ENCODE data around the gene AMOTL2. TPM values are rescaled to one million over a fixed set of nuclear protein-coding genes. Genes with fewer than 3 reads are reported as not detected.

Gene AMOTL2
- total and polyA plus RNA-seq, 8 donors = 23.8 to 106 (median 47.6) TPM

GRCh38 chr3:134333522-134334181, 40.6 kb downstream of the AMOTL2 start:
- Histone ChIP-seq H3K27me3 (no peaks in the 10 kb centered on the region), H3K27ac (peak overlapping the region; percentile 65 to 67), H3K9me3 (no peaks in the 10 kb centered on the region), H3K4me1 (peaks cover 27 to 35% of the 10 kb centered on the region in 2 donors), H3K36me3 (no peaks in the 10 kb centered on the region), H3K4me3 (no peak overlapping the region)
- ATAC-seq (no peak), DNase-seq (peak in 1 of 4 donors; percentile 31)
- intact Hi-C loops (cut with DNase I) = no loop called here
- TF ChIP-seq CTCF (IDR thresholded peaks at IDR 0.05) = no peak

- ATAC-seq = no peak
- intact Hi-C loops (cut with DNase I) = no loop called here
Measured at GRCh38 chr3:134332344-134332743, 41.9 kb downstream of the AMOTL2 start.

GRCh38 chr3:134331811-134332199, 42.4 kb downstream of the AMOTL2 start:
- peaks cover 43 to 47% of the 10 kb centered on the region in 2 donors for H3K4me1 ChIP-seq
- no peak for TF ChIP-seq CTCF (IDR thresholded peaks at IDR 0.05)
- intact Hi-C loops (cut with DNase I) = no loop called here
- no peaks in the 10 kb centered on the region for H3K27me3 ChIP-seq
- no peaks in the 10 kb centered on the region for H3K36me3 ChIP-seq
- no peak for DNase-seq
- no peaks in the 10 kb centered on the region for H3K9me3 ChIP-seq
- no peak overlapping the region for H3K4me3 ChIP-seq
- H3K27ac ChIP-seq = peak overlapping the region; percentile 46 to 62
- no peak for ATAC-seq

More at GRCh38 chr3:134332344-134332743, 41.9 kb downstream of the AMOTL2 start:
- Histone ChIP-seq H3K9me3 (no peaks in the 10 kb centered on the region), H3K4me3 (no peak overlapping the region), H3K27ac (peak overlapping the region; percentile 46 to 62), H3K27me3 (no peaks in the 10 kb centered on the region), H3K4me1 (peaks cover 39 to 42% of the 10 kb centered on the region in 2 donors), H3K36me3 (no peaks in the 10 kb centered on the region)
- no peak for TF ChIP-seq CTCF (IDR thresholded peaks at IDR 0.05)
- DNase-seq = peak in 1 of 4 donors; percentile 20

GRCh38 chr3:134330883-134331810, 43.1 kb downstream of the AMOTL2 start:
- no peaks in the 10 kb centered on the region for H3K27me3 ChIP-seq
- ATAC-seq = peak; percentile 79
- peaks cover 50 to 54% of the 10 kb centered on the region in 2 donors for H3K4me1 ChIP-seq
- TF ChIP-seq CTCF (IDR thresholded peaks at IDR 0.05) = no peak
- no peaks in the 10 kb centered on the region for H3K36me3 ChIP-seq
- peak in 1 of 4 donors; percentile 43 for DNase-seq
- H3K9me3 ChIP-seq = no peaks in the 10 kb centered on the region
- H3K4me3 ChIP-seq = no peak overlapping the region
- H3K27ac ChIP-seq = peak overlapping the region; percentile 46 to 62
- intact Hi-C loops (cut with DNase I) = no loop called here

- intact Hi-C loops (cut with DNase I) = no loop called here
- Histone ChIP-seq H3K4me3 (no peak overlapping the region), H3K27ac (no peak overlapping the region), H3K9me3 (no peaks in the 10 kb centered on the region), H3K27me3 (no peaks in the 10 kb centered on the region), H3K4me1 (peaks cover 41 to 52% of the 10 kb centered on the region in 2 donors), H3K36me3 (no peaks in the 10 kb centered on the region)
- no peak for TF ChIP-seq CTCF (IDR thresholded peaks at IDR 0.05)
- ATAC-seq = no peak
- DNase-seq = no peak
Measured at GRCh38 chr3:134328846-134329245, 45.4 kb downstream of the AMOTL2 start.

Measured in left lung (tissue), 10 donors.